Measurements from ENCODE around the gene SFXN3. TPM values are rescaled to one million over a fixed set of nuclear protein-coding genes. Genes with fewer than 3 reads are reported as not detected.

SFXN3 gene
- total RNA-seq, 1 experiment from 2014 or later, result 52.4 TPM

DNA sequence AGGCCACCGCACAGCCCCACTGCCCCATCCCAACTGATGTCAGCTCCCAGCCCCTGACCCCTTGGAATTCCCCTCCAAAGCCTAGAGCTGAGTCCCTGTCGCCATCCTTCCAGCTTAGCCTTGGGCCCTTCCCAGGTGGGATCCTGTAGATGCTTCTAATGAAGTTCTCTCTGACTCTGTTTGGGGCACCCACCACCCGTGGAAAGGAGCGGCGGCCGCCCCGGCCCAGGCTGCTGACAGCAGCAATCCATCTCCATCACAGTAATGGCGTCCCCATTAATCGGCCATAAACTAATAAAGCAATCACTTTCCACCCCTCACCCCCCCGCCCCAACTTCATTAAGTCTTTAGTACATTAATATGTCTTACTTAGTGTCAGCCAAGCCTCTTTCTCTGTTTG is 56.3 kb downstream of the SFXN3 start:
- Histone ChIP-seq H3K27ac (no peak overlapping the region), H3K36me3 (no peaks in the 10 kb centered on the region), H3K27me3 (replicated peaks) (peaks cover 64% of the 10 kb centered on the region), H3K4me1 (replicated peaks) (peaks cover 15% of the 10 kb centered on the region), H3K9me3 (replicated peaks) (no peaks in the 10 kb centered on the region), H3K4me3 (no peak overlapping the region)
- no peak for DNase-seq (ENCODE audit: low read depth in 1 of 2, low spot score in 2 of 2)

DNA sequence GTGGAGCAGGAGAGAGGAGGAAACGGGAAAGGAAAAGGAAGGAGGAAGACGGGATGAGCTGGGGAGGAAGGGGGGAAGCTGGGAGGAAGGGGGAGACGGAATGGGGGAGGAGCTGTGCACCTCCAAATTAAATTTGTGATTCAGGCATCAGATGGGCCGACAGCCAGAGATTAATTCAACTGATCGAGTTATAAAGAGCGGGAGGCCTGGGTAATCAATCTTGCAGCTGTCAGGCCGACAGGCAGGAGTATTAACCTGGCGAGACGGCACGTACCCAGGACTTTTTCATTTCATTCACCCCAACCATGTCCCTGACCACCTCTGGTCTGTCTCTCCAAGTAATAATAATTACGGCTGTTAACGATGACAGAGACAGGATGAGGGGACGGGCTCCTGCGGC is 56.9 kb downstream of the SFXN3 start:
- H3K4me1 ChIP-seq (replicated peaks), result peaks cover 21% of the 10 kb centered on the region
- no peaks in the 10 kb centered on the region for H3K9me3 ChIP-seq (replicated peaks)
- H3K36me3 ChIP-seq, result no peaks in the 10 kb centered on the region
- DNase-seq (ENCODE audit: low read depth in 1 of 2, low spot score in 2 of 2), result no peak
- H3K27me3 ChIP-seq (replicated peaks), result peaks cover 62% of the 10 kb centered on the region
- H3K4me3 ChIP-seq, result no peak overlapping the region
- no peak overlapping the region for H3K27ac ChIP-seq

DNA sequence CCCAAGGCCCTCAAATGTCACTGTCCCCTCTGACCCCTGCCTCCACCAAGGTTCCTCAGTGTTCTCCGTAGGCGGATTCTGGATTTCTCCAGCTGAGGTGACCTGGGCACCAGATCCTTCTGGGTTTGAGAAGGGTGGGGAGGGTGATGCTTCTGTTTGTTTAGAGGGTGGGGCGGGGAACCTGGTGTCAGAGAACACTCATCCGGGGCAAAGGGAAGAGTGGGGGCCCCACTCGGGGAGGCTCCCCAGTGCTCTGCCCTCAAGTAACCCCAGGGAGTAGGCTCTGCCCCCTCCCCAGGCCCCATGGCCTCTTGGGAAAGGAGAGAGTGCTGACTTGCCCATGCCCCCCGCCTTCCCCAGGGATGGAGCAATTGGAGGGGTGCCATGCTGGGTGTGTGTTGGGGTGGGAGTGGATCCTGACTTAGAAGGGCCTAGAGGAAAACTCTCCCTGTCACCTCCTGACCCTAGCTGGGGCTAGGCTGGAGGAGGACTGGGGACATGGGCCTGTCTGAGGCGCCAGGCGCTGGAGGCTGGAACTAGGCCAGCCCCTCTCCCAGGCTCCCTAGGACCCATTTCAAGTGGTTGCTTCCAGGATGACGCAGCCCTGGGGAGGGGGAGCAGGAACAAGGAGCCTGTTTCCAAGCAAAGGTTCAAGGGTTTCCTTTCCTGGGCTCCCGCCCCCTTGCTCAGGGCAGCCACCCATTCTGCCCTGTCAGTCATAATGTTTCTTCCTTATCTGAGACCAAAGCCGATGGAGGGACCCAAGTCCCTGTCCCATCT is 58.7 kb downstream of the SFXN3 start:
- Histone ChIP-seq H3K27ac (no peak overlapping the region), H3K9me3 (replicated peaks) (no peaks in the 10 kb centered on the region), H3K36me3 (no peaks in the 10 kb centered on the region), H3K27me3 (replicated peaks) (peaks cover 56% of the 10 kb centered on the region), H3K4me3 (no peak overlapping the region), H3K4me1 (replicated peaks) (peaks cover 22% of the 10 kb centered on the region)
- no peak for DNase-seq (ENCODE audit: low read depth in 1 of 2, low spot score in 2 of 2)

DNA sequence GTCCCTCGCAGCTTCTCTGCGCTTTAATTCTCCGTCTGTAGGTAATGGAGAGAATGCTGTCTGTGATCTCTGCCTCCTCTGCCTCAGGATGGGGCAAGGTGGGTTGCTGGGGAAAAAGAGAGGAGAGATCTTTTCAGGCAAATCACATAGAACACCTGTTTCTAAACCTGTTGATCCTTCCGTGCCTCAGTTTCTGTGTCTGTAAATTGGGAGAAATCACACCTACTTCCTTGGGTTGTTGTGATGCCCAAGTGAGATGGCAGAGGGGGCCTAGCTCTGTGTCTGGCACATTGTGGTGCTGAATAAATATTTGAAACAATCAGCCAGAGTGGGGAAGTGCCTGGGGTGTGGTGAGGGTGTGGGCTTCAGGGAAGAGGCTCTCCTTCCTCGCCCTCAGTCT is 59.6 kb downstream of the SFXN3 start:
- H3K27me3 ChIP-seq (replicated peaks), result peaks cover 47% of the 10 kb centered on the region
- no peaks in the 10 kb centered on the region for H3K36me3 ChIP-seq
- H3K9me3 ChIP-seq (replicated peaks), result no peaks in the 10 kb centered on the region
- no peak for DNase-seq (ENCODE audit: low read depth in 1 of 2, low spot score in 2 of 2)
- H3K4me1 ChIP-seq (replicated peaks), result peaks cover 22% of the 10 kb centered on the region
- H3K4me3 ChIP-seq, result no peak overlapping the region
- H3K27ac ChIP-seq, result no peak overlapping the region

Other genes with a start within 250 kb of the SFXN3 start
- 31.4 and 50.1 TPM in 2 replicates for gene SLF2, start 118.3 kb upstream of the SFXN3 start, total RNA-seq (2014; rRNA removed; shearing (Covaris generic))
- 0.42 and 0.88 TPM in 2 replicates for gene SEMA4G, start 61.7 kb upstream of the SFXN3 start, total RNA-seq (2014; rRNA removed; shearing (Covaris generic))
- gene MRPL43, start 43.7 kb upstream of the SFXN3 start, total RNA-seq (2014; rRNA removed; shearing (Covaris generic)), result 63.7 and 69.4 TPM in 2 replicates
- 4.3 and 7.5 TPM in 2 replicates for gene TWNK, start 43.7 kb upstream of the SFXN3 start, total RNA-seq (2014; rRNA removed; shearing (Covaris generic))
- 70.0 and 72.8 TPM in 2 replicates for gene LZTS2, start 31.4 kb upstream of the SFXN3 start, total RNA-seq (2014; rRNA removed; shearing (Covaris generic))
- gene PDZD7, start 105 bp upstream of the SFXN3 start, total RNA-seq (2014; rRNA removed; shearing (Covaris generic)), result 0.50 and 1.3 TPM in 2 replicates
- 1.4 and 1.8 TPM in 2 replicates for gene KAZALD1, start 30.8 kb downstream of the SFXN3 start, total RNA-seq (2014; rRNA removed; shearing (Covaris generic))
- gene TLX1, start 100.1 kb downstream of the SFXN3 start, total RNA-seq (2014; rRNA removed; shearing (Covaris generic)), result not detected in 2 replicates
- not detected in 2 replicates for gene LBX1, start 198.2 kb downstream of the SFXN3 start, total RNA-seq (2014; rRNA removed; shearing (Covaris generic))

Data from SJSA1 (cell line).